ENCODE data around the gene CLEC16A.

The CLEC16A gene

GRCh38 chr16:11161974-11162373 lies 217.6 kb downstream of the CLEC16A start:
- TF ChIP-seq CTCF (conservative IDR thresholded peaks at IDR 0.05; ENCODE audit: low read depth, low read length): no peak
- Histone ChIP-seq H4K20me1 (ENCODE audit: insufficient read depth) (no peaks in the 10 kb centered on the region), H3K27ac (no peak overlapping the region), H3K27me3 (ENCODE audit: insufficient read depth, low read depth) (no peaks in the 10 kb centered on the region), H3K4me1 (ENCODE audit: low read depth, poor library complexity, severe bottlenecking) (no peaks in the 10 kb centered on the region), H3K79me2 (ENCODE audit: insufficient read depth, low read depth) (no peaks in the 10 kb centered on the region), H2AFZ (ENCODE audit: low read depth) (no peak overlapping the region), H3K9ac (no peak overlapping the region), H3K4me3 (IDR thresholded peaks at IDR 0.05; ENCODE audit: insufficient read depth, low read depth, low read length) (no peak overlapping the region), H3K36me3 (ENCODE audit: insufficient read depth) (no peaks in the 10 kb centered on the region), H3K4me2 (no peak overlapping the region)

GRCh38 chr16:11162586-11163268 lies 218.4 kb downstream of the CLEC16A start:
- no peaks in the 10 kb centered on the region for H3K79me2 ChIP-seq (ENCODE audit: insufficient read depth, low read depth)
- H3K27ac ChIP-seq: no peak overlapping the region
- no peaks in the 10 kb centered on the region for H3K36me3 ChIP-seq (ENCODE audit: insufficient read depth)
- no peak overlapping the region for H3K4me2 ChIP-seq
- no peak overlapping the region for H3K4me3 ChIP-seq (IDR thresholded peaks at IDR 0.05; ENCODE audit: insufficient read depth, low read depth, low read length)
- no peaks in the 10 kb centered on the region for H4K20me1 ChIP-seq (ENCODE audit: insufficient read depth)
- H3K9ac ChIP-seq: no peak overlapping the region
- H3K27me3 ChIP-seq (ENCODE audit: insufficient read depth, low read depth): no peaks in the 10 kb centered on the region
- H2AFZ ChIP-seq (ENCODE audit: low read depth): no peak overlapping the region
- H3K4me1 ChIP-seq (ENCODE audit: low read depth, poor library complexity, severe bottlenecking): no peaks in the 10 kb centered on the region
- no peak for TF ChIP-seq CTCF (conservative IDR thresholded peaks at IDR 0.05; ENCODE audit: low read depth, low read length)

GRCh38 chr16:11163761-11164261 lies 219.4 kb downstream of the CLEC16A start:
- no peak for TF ChIP-seq CTCF (conservative IDR thresholded peaks at IDR 0.05; ENCODE audit: low read depth, low read length)
- no peak overlapping the region for H2AFZ ChIP-seq (ENCODE audit: low read depth)
- H3K27ac ChIP-seq: no peak overlapping the region

GRCh38 chr16:11164482-11165270 lies 220.3 kb downstream of the CLEC16A start:
- no peaks in the 10 kb centered on the region for H4K20me1 ChIP-seq (ENCODE audit: insufficient read depth)

More at GRCh38 chr16:11163761-11164261, 219.4 kb downstream of the CLEC16A start:
- Histone ChIP-seq H3K4me3 (IDR thresholded peaks at IDR 0.05; ENCODE audit: insufficient read depth, low read depth, low read length) (no peak overlapping the region), H3K27me3 (ENCODE audit: insufficient read depth, low read depth) (no peaks in the 10 kb centered on the region), H3K9ac (no peak overlapping the region), H3K36me3 (ENCODE audit: insufficient read depth) (no peaks in the 10 kb centered on the region), H4K20me1 (ENCODE audit: insufficient read depth) (no peaks in the 10 kb centered on the region), H3K4me2 (no peak overlapping the region), H3K4me1 (ENCODE audit: low read depth, poor library complexity, severe bottlenecking) (no peaks in the 10 kb centered on the region), H3K79me2 (ENCODE audit: insufficient read depth, low read depth) (no peaks in the 10 kb centered on the region)

More at GRCh38 chr16:11164482-11165270, 220.3 kb downstream of the CLEC16A start:
- Histone ChIP-seq H3K4me2 (no peak overlapping the region), H3K4me1 (ENCODE audit: low read depth, poor library complexity, severe bottlenecking) (no peaks in the 10 kb centered on the region), H3K27ac (no peak overlapping the region), H2AFZ (ENCODE audit: low read depth) (no peak overlapping the region), H3K4me3 (IDR thresholded peaks at IDR 0.05; ENCODE audit: insufficient read depth, low read depth, low read length) (no peak overlapping the region), H3K79me2 (ENCODE audit: insufficient read depth, low read depth) (no peaks in the 10 kb centered on the region), H3K27me3 (ENCODE audit: insufficient read depth, low read depth) (no peaks in the 10 kb centered on the region), H3K36me3 (ENCODE audit: insufficient read depth) (no peaks in the 10 kb centered on the region), H3K9ac (no peak overlapping the region)
- TF ChIP-seq CTCF (conservative IDR thresholded peaks at IDR 0.05; ENCODE audit: low read depth, low read length): no peak
